ENCODE measurements around the gene PLXDC1. TPM values are rescaled to one million over a fixed set of nuclear protein-coding genes. Genes with fewer than 3 reads are reported as not detected.
A peak's percentile ranks its signal among the peaks of the same experiment; 100 is the strongest.

PLXDC1 gene
- total RNA-seq, 1 donor from 2014 or later: 5.4 TPM

GRCh38 chr17:39095309-39095686 lies 56.1 kb downstream of the PLXDC1 start:
- DNase-seq: no peak

GRCh38 chr17:39094607-39095308 lies 56.7 kb downstream of the PLXDC1 start:
- DNase-seq: no peak

- DNase-seq: no peak
Observed at GRCh38 chr17:39092692-39093230, 58.7 kb downstream of the PLXDC1 start.

- no peak for DNase-seq
Observed at GRCh38 chr17:39090908-39091665, 60.4 kb downstream of the PLXDC1 start.

GRCh38 chr17:39090400-39090799 lies 61.0 kb downstream of the PLXDC1 start:
- no peak for DNase-seq

- DNase-seq: no peak
Observed at GRCh38 chr17:39084558-39084957, 66.9 kb downstream of the PLXDC1 start.

GRCh38 chr17:39083270-39083669 lies 68.2 kb downstream of the PLXDC1 start:
- DNase-seq: no peak

GRCh38 chr17:39082482-39082881 lies 69.0 kb downstream of the PLXDC1 start:
- no peak for DNase-seq

- no peak for DNase-seq
Observed at GRCh38 chr17:39081851-39082250, 69.6 kb downstream of the PLXDC1 start.

GRCh38 chr17:39080421-39081078 lies 70.9 kb downstream of the PLXDC1 start:
- no peak for DNase-seq

GRCh38 chr17:39079836-39080235 lies 71.6 kb downstream of the PLXDC1 start:
- no peak for DNase-seq

- DNase-seq: no peak
Observed at GRCh38 chr17:39077866-39078265, 73.6 kb downstream of the PLXDC1 start.

GRCh38 chr17:39077252-39077651 lies 74.2 kb downstream of the PLXDC1 start:
- DNase-seq: no peak

GRCh38 chr17:39074676-39075075 lies 76.8 kb downstream of the PLXDC1 start:
- no peak for DNase-seq

- DNase-seq: no peak
Observed at GRCh38 chr17:39073916-39074315, 77.5 kb downstream of the PLXDC1 start.

- DNase-seq: no peak
Observed at GRCh38 chr17:39073353-39073752, 78.1 kb downstream of the PLXDC1 start.

- no peak for DNase-seq
Observed at GRCh38 chr17:39071573-39071972, 79.9 kb downstream of the PLXDC1 start.

- DNase-seq: no peak
Observed at GRCh38 chr17:39069114-39069756, 82.2 kb downstream of the PLXDC1 start.

- DNase-seq: no peak
Observed at GRCh38 chr17:39064819-39065218, 86.6 kb downstream of the PLXDC1 start.

GRCh38 chr17:39064374-39064773 lies 87.1 kb downstream of the PLXDC1 start:
- DNase-seq: no peak

- DNase-seq: no peak
Observed at GRCh38 chr17:39063681-39064069, 87.8 kb downstream of the PLXDC1 start.

- peak; percentile 14 for DNase-seq
Observed at GRCh38 chr17:39062846-39063680, 88.4 kb downstream of the PLXDC1 start.
